GM18858 (cell line): ENCODE measurements around the gene ASB3.

Experiments used
- ATAC-seq: cut with Tn5 transposase; IDR thresholded peaks from one replicate; pipeline ENCODE4 v1.9.1; 2021; ENCODE audit not compliant: unreplicated experiment

ASB3 gene

GRCh38 chr2:53655256-53655655 is 131.5 kb downstream of the ASB3 start:
- no peak for ATAC-seq

- no peak for ATAC-seq
Observed at GRCh38 chr2:53654396-53654795, 132.4 kb downstream of the ASB3 start.

- ATAC-seq, result no peak
Observed at GRCh38 chr2:53652131-53652530, 134.6 kb downstream of the ASB3 start.

GRCh38 chr2:53646788-53647187 is 140.0 kb downstream of the ASB3 start:
- no peak for ATAC-seq

- no peak for ATAC-seq
Observed at GRCh38 chr2:53641290-53641689, 145.5 kb downstream of the ASB3 start.

GRCh38 chr2:53640466-53640865 is 146.3 kb downstream of the ASB3 start:
- no peak for ATAC-seq

- no peak for ATAC-seq
Observed at GRCh38 chr2:53636596-53636995, 150.2 kb downstream of the ASB3 start.

- ATAC-seq, result no peak
Observed at GRCh38 chr2:53636109-53636508, 150.6 kb downstream of the ASB3 start.

GRCh38 chr2:53635694-53636093 is 151.1 kb downstream of the ASB3 start:
- no peak for ATAC-seq

- no peak for ATAC-seq
Observed at GRCh38 chr2:53633441-53633840, 153.3 kb downstream of the ASB3 start.

- no peak for ATAC-seq
Observed at GRCh38 chr2:53632714-53633113, 154.0 kb downstream of the ASB3 start.

GRCh38 chr2:53632126-53632460 is 154.7 kb downstream of the ASB3 start:
- ATAC-seq, result no peak

- no peak for ATAC-seq
Observed at GRCh38 chr2:53631313-53632125, 155.2 kb downstream of the ASB3 start.

GRCh38 chr2:53630026-53630606 is 156.6 kb downstream of the ASB3 start:
- ATAC-seq, result no peak

GRCh38 chr2:53629501-53629900 is 157.3 kb downstream of the ASB3 start:
- ATAC-seq, result no peak

- ATAC-seq, result no peak
Observed at GRCh38 chr2:53629001-53629400, 157.8 kb downstream of the ASB3 start.

GRCh38 chr2:53622141-53622540 is 164.6 kb downstream of the ASB3 start:
- no peak for ATAC-seq

GRCh38 chr2:53620981-53621380 is 165.8 kb downstream of the ASB3 start:
- ATAC-seq, result no peak
